Gastrocnemius medialis (tissue), 4 donors: Measurements from ENCODE around the gene ADIPOR2.

Source experiments
- CTCF ChIP-seq, 5 experiments: fragments of 450-650 bp in 3 of 5; fragments of 200-600 bp in 2 of 5; sonication (generic) in 2 of 5; IDR thresholded peaks in 4 of 5; conservative IDR thresholded peaks in 1 of 5; 1 replicate in 4 of 5; 2 replicates in 1 of 5; pipeline ENCODE4 v1.5.1; 2016 to 2019; ENCODE audit warnings: antibody characterized with exemption in 5 of 5, mild to moderate bottlenecking in 3 of 5, moderate library complexity in 3 of 5
- POLR2A ChIP-seq, 2 donors: fragments of 450-650 bp; IDR thresholded peaks; one replicate each; pipeline ENCODE4 v1.6.1; 2017; ENCODE audit warnings: antibody characterized with exemption in 2 of 2, mild to moderate bottlenecking in 2 of 2, moderate library complexity in 2 of 2

DNA sequence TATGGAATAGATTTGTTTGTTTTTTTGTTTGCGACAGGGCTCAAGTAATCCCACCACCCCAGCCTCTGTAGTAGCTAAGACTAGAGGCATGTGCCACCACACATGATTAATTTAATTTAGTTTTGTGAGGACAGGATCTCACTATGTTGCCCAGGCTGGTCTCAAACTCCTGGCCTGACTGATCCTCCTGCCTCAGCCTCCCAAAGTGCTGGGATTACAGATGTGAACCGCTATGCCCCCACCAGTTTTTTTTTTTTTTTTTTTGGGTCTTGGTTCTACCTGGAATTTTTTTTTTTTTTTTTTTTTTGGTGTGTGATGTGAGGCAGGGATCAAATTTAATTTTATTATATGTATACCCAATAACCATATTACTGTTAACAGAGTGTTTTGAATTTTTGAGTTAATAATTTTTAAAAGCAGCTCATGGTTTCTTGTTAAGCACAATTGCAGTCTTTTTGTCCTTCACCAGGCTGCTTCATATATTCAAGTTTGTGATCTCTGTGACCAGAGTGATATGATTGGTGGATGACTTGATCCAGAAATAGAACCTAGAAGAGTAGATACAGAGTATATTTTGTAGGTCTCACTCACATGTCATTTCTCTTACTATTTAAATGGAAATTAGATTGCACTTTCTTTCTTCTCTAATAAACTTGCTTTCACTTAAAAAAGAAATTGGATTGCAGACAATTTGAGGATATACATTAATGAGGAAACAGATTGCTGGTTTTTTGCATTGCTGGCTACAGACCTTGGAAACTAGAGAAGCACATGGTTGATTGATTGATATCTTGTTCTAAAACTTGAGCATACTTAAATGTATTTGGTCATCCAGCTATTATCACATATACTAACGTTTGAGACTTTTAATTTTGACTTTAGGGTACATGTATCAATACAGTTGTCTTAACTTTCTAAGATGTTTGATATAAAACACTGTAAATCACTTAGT, 13.2 kb downstream of the ADIPOR2 start:
- TF ChIP-seq CTCF (IDR thresholded peaks at IDR 0.05 in 4 of 5, conservative IDR thresholded peaks at IDR 0.05 in 1 of 5) (no peak), POLR2A (IDR thresholded peaks at IDR 0.05) (no peak)
